Stimulated activated CD4-positive, alpha-beta T cell treated with anti-CD3 and anti-CD28 coated beads, Interleukin-1b, Interleukin-23, amount 100 ng/mL, for 24 hours (primary cell): ENCODE results near the gene DOCK4.

Source experiments
- DNase-seq, 4 experiments: peaks; one replicate each; pipeline ENCODE4 v3.0.0-alpha.2; 2020; ENCODE audit warnings: low read depth in 4 of 4, low spot score in 1 of 4

Gene DOCK4

DNA sequence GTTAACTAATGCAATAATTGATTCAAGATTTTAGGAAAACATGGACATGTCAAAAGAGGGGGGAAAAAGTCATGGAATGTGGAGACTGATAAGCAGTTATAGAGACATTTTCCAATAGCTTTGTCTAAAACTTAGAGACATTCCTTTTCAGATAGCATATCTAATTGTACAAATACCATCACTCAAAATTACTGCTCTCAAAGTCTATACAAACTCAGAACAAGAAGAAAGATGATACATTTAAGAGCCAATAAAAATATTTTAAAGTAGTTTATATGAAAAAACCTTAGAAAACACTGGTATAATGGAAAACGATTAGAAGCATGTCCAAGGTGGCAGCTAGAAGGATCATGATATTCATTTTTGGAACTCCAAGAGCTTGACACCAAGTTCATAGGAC lies 146.5 kb downstream of the DOCK4 start:
- DNase-seq = no peak

DNA sequence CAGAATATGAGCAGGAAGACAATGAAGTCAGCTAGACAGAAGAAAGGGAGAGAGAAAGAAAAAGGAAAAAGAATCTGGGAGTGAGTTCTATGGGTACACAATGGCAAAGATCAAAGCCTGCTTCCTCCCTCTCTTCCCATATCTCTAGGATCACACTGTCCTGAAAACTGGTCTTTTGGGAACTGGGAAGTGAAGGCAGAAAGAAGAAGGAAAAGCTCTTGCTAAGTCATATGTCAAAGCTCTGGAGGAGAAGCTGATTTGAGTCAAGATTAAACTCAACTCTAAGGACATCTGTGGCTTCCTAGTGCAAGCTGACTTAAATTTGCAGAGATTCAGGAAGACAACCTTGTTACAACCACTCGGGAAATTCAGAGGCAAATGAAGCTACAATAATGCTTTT lies 147.5 kb downstream of the DOCK4 start:
- no peak for DNase-seq

DNA sequence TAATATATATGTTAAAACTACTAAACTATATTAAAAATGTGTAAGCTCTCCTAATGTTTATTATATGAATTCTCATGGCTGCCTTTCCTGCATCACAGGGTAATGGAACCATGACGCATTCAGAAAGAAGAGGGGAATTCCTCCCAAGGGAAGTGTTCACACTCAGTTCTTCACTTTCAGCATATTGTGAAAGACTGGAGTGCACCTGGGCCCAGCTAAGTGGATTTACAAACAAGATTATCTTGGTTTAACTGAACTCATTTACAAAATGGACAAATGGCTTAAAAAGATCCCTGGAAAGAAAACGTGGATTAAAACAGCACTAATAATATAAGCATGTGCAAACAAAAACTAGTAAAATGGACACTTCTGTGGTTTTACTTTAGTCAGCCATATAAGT lies 149.8 kb downstream of the DOCK4 start:
- no peak for DNase-seq

DNA sequence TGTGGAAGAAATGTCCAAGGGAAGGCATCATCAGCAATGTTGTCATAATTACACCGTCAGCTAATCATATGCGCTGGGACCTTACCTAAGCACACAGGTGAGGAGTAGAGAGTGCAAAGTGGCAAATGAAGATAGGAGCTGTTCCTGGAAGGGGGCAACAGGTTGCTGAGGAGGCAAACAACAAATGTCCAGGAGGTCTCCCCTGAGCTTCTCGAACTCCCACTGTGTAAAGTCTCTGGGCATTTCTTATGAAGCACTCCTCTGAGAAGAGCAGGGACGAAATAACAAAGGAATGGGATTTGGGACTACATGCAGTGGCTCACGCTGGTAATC lies 152.5 kb downstream of the DOCK4 start:
- DNase-seq = no peak

DNA sequence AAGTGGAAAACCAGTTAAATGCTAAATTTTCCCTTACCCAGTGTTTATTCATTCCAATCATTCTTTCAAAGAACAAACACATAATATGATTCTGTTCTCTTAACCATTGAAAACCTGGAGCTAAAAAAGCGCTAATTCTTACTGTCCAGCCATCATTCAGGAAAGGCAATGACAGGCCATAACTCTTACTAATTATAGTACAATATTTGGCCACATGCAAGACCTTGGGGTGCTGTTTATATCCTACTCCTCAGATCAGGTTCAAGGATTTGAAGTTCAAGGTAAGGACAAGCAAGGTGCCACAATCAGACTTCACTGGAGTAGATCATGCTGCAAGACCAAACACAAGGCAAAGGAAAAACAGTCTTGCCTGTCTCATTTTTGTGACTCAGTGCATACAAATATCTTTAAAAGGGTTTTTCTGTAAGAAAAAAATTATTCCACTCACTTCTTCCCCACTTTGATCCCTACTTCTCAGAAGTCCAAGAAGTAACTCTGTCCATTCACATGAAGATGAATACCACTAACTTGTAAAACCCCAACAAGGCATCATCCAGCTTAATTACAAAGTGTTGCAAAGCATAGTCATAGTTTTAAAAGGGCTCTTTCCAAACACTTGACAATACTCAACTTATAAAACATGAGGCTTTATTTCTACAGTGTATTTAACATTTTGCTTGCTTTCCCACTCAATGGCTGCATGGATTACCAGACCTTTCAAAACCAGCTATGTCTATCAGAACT lies 153.0 kb downstream of the DOCK4 start:
- no peak for DNase-seq

DNA sequence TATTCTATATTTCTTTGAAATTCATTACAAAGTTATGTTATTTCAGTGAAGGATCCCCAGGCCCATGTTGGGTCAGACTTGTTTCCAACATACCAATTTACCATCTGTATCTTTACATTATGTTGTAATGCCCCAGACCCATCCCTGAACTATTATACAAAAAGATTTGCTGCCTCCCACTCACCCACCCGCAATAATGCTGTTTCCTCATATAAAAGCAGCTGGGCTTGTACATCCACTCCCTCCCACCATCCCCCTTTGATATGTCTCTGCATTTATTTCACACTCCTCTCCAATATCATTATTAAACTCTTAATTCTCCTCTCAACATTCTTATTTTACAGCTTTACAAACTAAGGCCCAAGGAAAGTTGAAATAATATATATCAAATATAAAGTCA lies 153.7 kb downstream of the DOCK4 start:
- no peak for DNase-seq

DNA sequence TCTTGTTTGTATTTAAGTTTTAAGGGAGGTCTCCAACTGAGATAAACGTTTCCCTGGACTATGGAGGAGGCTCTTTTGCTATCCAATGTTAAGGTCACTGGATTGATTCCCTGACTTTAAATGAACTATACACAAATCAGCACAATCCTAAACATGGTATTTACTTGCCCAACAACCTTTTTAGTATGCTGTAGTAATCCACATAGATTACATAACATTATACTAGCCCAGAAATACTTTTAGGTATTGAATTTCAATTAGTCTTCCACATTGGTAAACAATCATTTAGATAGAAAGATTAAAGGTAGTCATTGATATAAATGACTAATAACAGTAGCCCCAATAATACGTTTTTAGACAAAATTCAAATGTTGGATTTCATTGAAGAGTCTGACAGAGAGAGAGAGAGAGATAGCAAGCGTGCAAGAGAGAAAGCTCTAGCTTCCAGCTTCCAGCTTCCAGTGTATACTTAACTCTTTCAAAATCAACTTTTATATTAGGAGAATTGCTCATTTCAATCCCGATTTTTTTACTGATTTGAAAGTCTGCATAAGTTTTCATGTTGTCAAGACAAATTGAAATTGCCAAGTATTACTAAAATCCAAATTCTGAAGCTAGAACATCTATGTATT lies 155.8 kb downstream of the DOCK4 start:
- DNase-seq = no peak

DNA sequence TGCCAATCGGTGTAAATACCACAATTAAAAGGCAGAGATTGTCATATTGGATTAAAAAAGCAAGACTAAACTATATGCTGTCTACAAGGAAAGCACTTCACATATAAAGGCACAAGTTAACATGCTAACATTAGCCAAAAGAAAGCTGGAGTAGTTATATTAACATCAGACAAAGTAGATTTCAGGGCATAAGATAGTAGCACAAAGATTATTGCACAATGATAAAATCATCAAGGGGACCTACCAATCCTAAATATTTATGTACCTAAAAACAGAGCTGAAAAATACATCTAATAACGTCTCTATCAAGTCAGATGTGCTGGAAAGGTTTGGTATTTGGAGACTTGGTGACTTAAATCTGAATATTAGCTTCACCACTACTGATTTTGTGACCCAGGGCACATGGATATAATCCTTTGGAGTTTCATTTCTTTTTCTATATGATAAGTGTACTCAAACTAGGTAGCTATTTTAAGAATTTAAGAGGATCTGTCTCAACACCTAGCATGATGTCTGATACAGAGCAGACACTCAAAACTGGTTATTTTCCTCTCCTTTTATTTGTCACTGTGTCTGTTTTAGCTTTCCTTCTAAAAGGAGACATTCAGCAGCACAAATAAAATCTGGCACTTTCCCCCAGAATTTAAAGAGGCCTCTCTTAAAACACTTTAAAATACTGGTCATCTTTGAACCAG lies 156.5 kb downstream of the DOCK4 start:
- no peak for DNase-seq

DNA sequence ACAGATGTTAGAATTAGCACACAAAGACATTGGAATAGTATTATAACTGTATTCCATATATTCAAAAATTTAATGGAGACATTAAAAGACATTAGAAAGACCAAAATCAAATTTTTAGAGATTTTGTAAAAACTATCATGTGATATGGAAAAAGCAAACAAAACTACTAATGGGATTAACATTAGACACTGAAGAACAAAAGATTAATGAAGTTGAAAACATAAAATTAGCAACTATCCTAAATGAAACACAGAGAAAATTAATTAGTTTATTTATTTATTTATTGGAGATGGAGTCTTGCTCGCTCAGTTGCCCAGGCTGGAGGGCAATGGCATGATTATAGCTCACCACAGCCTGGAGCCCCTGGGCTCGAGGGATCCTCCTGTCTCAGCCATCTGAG lies 158.8 kb downstream of the DOCK4 start:
- no peak for DNase-seq

DNA sequence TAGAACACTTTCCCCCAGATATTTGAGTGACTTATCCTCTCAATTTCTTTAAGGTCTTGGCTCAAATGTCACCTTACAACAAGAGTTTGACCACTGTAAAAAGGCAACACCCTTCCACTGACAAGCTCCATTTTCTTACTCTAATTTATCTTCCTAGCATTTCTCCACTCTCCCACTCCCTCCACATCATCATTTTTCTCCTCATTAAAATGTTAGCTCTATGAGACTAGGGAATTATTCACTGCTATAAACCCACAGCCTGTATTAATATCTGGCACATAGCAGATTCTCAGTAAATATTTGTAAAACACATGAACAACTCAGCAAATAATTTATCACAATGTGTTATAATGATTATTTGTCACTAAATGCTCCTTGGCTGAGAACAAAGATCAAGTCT lies 161.0 kb downstream of the DOCK4 start:
- no peak for DNase-seq

DNA sequence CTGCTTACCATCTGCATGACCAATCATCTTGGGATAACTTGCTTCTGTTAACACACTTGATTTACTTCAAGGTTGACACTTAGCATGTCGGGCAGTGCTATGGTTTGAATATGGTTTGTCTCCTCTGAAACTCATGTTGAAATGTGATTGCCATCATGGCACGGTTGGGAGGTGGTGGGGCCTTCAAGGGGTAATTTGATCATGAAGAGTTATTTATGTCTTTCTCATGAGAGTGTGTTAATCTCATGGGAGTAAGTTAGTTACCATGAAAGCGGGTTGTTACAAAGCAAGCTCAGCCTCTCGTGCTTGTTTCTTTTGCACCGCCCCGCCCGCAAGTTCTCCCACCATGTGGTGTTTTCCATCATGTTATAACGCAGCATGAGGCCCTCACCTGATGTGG lies 163.6 kb downstream of the DOCK4 start:
- DNase-seq = no peak

DNA sequence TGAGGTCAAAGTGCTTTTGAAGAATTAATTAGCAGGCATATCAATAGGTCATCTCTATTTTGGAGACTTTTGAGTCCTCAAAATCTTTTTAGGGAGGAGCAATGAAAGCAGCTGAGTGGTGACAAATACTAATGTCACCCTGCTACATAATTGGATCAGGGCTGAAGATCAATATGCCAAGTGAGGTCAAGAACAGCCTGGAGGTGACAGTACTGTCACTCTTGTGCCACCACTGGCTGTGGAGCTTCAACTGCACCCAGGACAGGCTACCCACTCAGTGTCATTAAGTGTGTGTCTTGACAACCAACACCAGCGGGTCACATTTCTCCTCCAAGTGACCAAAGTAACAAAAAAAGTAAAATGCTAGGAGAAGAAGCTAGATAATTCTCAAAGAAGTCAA lies 167.8 kb downstream of the DOCK4 start:
- no peak for DNase-seq

DNA sequence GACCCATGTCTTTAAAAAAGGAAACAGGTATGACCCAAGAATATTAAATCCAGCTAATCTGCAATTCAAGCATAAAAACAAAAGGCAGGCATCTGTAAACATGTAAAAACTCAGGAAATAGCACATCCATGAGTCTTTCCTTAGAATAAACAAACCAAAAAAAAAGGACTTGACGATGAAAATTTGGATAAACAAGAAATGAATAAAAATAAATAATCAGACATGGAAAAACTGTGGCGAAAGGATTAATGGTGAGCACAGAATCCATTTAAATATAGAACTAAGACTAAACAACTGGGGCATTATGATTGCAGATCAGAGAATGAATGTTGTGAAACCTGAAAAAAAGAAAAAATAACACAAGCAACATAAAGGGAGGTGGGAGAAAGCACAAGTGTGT lies 170.1 kb downstream of the DOCK4 start:
- no peak for DNase-seq

DNA sequence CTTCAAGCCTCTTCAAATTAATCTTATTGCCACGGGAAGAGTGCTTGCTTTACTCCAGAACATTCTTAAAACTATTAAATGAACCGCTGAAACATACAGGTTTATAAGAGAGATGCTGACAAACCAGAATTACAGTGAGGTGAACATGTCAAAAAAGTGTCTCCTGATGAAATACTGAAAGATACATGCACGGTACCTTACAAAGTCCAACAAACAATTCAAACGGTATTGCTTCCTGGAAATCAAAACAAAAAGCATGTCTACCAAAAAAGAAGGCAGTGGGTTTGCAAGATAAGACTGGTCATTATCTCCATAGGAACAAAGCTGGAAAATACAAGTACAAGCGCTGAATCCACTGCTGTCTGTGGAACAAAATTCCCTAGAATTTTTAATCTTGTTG lies 174.5 kb downstream of the DOCK4 start:
- DNase-seq = no peak

DNA sequence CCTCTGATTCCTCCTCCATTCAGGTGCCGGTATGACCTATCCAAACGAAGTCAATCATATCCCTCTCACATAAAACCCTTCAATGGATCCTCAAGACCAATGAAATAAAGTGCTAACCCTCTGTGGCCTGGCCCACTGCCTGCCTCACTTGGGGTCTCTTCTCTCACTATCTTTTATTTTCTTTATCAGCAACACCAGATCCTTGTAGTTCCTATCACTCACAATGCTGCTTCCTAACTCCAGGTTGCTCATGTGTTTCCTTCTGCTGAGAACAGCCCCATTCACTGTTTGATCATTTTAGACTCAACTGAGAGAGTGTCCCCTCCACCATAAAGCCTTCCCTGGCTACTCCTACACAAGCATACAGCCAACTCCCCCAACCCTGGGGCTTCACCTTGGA lies 180.6 kb downstream of the DOCK4 start:
- DNase-seq = no peak

DNA sequence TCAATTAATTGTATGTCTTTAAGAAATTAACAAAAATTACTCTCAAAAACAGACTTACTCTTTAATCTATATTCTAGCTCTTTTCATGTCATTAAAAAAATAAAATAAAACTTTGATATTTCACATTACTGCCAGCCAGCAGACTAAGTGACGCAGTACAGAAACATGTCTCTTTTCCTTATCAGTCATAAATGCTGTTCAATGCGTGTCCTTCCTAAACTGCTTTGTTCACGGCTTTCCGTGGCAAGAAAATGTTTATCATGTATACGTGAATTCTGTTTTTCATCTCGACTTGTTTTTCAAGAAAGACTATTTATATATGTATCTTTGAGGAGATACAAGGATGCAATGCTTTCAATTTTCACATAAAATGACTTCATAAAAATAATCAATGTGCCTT lies 182.4 kb downstream of the DOCK4 start:
- no peak for DNase-seq

DNA sequence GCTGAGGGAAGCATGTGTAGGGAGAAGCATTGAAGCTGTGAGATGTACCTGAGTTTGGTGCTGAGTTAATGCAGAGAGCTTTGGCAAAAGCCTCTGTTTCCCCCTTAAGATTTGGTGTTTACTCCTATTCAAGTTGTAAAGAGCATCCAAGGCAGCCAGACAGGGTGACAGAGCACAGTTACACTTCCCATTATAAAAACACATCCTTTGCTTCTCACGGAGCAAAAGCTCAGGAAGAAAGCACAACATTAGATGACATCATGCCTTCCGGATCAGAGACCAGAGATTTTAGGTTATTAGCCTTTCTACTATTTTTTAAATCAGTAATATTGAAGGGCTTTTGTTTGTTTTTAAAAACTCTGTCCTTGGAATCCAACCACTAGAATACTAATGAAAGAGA lies 182.9 kb downstream of the DOCK4 start:
- DNase-seq = no peak

DNA sequence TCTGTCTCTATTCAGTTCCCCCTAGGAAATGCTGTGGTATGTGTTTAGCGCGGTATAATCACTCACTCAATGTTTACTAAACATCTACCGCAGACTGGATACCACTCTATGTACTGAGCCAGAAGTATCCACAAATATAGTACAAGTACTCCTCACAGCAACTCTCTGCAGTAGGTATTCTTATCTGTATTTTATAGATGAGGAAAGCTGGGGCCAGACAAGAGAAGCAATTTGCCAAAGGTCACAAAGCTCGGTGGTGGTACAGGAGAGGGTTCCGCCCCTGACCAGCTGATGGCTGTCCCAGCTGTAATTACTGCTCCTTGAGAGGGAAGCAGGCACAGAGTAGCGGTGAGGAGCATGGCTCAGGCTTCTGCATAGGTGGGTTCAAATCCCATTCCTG lies 184.1 kb downstream of the DOCK4 start:
- no peak for DNase-seq

DNA sequence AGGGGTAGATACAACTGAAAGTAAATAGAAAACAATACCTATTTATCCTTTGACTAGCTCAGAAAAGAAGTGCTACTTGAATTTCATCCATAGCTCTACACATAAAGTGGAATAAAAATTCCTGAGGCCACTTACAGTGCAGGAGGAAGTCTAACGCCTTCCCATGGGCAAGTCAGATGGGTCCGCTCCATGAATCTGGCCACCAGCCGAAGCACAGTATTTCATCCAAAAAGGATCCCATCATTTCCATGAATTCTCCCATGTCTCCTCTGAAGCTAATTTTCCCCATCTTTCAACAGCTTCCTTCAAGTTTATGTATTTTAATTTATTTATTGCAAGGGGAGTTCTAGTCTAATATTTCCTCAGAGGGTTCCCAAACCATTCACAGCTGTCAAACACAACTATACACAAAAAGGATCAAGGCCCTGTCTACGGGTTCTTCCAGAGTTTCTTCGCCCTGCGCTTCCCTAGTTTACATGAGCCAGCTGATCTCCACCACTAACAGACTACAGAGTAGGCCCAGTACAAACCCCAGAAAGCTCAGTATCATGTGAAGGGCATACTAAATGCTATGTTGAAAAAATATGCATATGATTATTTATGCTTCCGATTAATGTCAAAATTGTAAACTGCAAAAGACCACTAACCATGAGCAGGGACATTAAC lies 184.7 kb downstream of the DOCK4 start:
- DNase-seq = no peak

DNA sequence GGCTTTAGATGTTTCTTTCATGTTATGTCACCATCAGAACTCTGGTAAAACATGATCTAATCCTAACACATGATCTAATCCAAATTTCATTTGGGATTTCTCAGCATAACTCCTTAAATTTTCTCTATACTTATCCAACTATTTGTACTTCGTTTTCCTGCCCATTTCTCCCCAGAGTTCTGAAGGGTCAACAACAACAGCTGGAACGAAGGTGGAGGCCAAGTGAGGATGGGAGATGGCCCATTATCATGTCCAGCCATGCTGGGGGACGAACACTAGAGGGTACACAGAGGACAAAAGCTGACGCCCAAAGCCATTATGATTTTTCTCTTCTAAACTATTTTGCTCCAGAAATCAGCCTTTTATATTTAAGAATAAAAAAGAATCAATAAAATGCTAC lies 185.4 kb downstream of the DOCK4 start:
- no peak for DNase-seq

DNA sequence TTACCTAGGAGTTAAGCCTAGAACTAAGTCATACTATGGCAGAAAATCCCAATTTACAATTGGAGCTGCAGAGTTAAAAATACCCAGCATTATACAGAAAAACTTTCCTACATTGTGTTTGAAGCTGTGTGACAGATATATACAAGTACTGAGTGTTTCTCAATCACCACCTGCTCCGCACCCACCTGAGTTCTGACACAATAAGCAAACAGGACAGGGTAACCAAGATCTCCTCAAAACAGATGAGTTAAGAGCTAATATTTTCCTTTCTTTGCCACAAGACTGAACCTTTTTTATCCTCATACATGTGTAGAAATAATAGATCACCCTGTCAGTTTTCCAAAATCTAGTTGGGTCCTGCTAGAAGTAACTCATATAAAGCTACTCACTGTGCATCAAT lies 186.3 kb downstream of the DOCK4 start:
- DNase-seq = no peak

DNA sequence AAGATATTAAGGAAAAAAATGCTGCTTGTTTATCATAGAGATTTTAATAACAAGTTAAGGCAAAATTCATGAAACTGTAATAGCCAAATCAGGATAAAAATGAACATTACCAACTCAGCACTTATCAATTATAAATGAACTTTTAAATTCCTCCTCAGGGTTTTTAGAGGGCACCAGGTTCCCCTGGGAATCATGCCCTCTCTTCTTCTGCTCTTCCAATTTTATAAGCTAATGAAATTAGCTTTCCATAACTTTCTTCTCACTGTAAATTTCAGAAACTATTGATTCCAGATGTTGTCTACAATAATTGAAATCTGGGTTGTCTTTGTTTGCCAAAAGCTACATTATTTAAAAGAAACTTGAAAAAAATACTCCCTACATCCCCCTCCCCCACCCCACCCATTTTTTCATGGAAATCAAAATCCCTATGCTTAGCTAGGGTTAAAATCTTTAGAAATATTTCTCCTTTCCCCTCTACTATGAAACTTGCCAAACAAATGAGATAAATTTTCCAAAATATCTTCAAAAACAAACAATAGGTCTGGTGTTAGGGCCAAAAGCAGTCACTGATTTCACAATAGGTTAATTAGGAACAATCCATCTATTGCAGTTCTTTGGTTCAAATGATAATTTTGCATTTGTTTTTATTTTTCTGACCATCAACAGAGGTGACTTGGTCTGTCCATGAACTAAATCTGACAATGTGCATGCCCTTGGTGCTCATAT lies 187.7 kb downstream of the DOCK4 start:
- DNase-seq = no peak
